CD4-positive, alpha-beta T cell treated with Interleukin-1 beta for 1 hour (primary cell): ENCODE results near the gene WBP11.

Experiments used
- DNase-seq, 2 donors: peaks; one replicate each; pipeline ENCODE4 v3.0.0-alpha.2; 2020 to 2022

Gene WBP11

DNA sequence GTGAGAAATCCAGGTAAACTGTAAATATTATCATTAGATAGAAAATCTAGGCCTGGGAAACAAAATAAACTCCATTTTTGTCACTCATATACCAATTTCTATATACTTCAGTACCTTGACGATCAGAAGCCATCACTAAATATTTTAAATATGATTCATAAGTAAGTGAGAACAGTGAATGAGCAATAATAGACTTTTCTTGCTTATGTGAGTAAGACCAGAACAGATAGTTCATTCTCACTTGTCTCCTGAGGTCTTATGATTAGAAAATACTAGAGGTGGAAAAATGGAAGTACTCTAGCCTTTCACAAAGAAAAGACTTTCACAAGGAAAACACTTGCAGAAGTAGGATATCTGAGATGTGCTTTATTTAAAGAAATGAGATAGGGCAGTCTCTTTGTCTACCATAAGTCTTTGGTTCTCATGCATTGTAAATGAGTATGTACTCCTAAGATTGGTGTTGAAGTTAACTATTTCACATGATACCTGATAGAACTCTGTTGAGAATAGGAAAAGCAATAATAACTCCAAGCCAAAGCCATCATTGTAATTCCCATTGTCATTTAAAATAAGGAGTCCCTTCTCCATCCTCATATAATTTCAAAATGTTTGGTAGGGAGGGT lies 20.8 kb upstream of the WBP11 start:
- DNase-seq: no peak

DNA sequence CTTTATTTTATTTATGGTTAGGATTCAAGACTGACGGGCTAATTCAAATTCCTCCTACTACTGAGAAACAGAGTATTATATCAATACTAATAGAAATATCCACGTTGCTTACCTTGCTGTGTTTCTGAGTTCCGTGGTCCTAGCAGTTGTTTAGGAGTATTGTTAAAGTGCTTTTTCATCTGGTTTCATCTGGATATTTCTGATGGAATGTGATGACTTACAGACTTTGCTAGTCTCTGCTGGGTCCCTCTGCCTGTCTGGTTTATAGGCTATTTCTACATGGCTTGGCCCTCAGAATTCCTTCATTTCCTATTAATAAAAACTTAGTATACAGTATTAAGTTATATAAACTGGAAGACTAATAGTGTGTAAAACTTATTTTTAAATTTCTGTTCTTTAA lies 10.7 kb upstream of the WBP11 start, which contains the start of gene SMCO3:
TSS of gene SMCO3 (minus strand) at position 169 of the 400 bp plus-strand sequence. CDS start 7,502 bp downstream, outside the sequence.
- DNase-seq: no peak

DNA sequence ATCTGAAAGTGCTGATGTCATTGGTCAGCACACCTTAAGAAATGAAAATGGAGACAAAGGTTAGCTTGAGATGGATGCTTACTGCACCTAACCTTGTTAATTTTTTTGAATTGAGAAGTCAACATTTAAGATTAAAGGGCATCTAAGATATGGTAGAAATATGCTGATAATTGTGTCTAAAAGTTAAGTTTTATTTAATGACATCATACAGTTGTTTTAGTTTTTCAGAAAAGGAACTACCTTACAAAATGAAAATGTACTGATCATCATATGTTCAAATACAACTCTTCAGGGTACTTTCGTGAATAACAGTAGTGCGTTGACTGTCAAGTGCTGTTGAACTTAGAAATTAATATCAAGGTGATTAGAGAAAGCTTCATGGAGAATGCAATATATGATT lies 8.2 kb upstream of the WBP11 start:
- DNase-seq: no peak

DNA sequence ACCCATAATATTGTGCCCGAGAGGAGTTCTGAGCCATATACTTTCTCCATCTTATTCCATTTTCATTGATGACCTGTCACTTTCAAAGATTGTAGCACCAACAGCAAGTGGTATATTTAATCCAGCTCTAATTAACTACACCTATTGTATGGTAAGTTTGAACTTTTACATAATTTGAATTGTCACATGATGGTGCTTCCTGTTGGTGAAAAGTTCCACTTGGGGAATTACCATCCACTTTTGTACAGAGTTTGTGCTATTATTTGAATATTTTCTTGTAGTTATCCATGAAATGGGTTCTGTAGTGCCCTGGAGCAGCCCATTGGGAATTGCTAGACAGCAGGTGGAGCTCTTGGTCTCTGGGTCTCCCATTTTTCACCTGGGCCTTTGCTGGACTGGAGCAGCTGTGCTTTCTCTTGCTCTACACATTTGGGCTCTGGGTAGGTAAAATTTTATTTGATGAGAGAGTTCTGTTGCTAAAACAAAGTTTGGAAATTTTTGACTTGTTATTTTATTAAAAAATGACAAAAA lies 7.7 kb upstream of the WBP11 start:
- no peak for DNase-seq

DNA sequence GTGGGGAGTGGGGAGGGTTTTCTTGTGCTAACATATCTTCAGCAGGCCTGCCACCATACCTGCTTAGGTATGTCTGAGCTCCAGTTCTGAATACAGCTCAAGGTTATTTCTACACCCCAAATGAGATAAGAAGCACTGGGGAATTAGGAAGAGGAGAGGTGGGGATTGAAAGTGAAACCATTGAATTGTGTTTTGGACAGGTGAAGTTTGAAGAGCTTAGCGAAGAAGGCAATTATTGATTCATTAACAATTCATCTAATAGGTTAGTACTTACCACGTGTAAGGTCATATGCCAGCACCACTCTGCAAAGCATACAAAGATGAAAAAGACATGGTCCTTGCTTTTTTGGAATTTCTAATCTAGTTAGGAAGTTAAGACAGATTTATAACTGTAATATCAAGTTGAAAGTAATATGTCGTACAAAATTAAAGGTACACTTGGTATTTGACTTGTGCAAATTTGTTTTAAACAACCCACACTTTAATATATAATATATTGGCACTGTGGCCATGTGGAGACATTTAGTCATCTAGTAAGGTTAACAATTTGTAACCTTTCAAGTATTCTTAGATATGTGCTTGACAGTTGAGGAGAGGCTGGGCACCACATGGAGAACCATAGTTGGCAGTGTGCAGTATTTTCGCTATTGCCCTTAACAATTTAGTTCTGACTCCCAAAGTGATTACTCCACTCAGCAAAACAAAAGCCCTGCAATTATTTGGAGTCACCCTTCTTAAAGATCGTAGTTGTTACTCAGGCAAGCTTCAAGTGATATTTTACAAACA lies 7.1 kb upstream of the WBP11 start:
- no peak for DNase-seq

DNA sequence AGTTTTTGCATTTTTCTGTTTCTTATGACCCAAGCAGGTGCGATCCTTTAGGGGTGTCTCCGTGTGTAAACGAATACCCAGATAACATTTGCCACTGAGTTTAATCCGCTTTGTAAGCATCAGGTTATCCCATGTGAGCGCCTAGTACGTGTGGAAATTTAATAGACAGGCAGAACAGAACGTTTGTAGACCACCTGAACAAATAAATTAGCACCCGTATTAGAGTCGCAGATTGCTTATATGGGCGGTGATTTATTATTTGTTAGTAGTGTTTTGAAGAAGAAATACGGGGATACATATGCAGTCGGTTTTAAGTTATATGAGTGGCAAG lies 517 bp upstream of the WBP11 start:
- no peak for DNase-seq

DNA sequence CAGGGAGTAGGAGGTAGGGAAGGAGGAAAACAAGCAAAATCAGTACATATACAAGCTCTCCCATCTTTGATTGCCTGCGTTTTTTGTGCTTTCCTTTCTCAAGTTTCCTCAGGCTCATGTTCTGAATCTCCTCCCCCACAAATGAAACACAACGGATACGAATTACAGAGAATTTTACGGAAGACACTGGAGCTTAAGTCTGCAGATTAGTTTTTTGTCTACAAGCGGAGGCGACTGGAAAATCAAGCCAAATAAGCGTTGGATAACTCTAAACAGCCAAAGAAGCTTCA lies 612 bp downstream of the WBP11 start:
- DNase-seq: no peak

DNA sequence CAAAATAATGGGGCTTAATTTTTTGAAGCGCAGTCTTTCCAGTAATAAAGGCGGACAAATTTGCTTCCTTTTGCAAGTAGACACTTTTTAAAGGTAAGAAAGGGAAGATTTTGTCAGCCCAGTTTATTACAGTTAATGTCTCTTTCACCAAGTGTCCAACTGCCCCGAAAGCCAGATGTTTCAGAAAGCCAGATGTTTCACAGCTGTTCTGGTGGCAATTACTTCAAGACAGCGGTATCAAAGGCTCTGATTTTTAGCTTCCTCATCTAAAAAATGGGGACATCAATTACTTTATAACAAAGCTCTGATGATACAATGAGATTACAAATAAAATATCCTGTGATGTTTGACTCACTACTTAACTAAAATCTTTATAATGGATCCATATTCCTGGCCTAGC lies 1.0 kb downstream of the WBP11 start:
- no peak for DNase-seq

DNA sequence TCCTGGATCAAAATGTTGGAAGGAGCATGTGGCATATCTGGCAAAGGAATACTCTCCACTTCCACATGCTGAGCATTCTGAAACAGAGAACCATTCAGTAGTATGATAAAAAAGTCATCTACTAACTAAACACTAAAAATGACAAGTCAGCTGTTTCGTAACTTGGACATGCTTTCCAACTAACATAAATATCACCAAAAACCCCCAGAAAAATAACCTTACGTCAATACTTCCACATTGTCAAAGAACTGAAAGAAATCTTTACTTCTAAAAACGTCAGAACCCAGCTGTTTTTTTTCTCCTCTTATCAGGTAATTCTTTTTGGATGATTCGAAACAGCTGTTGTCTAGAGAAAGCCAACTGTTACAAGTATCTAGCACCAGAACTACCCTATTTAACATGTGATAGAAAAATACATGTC lies 8.2 kb downstream of the WBP11 start:
- no peak for DNase-seq

DNA sequence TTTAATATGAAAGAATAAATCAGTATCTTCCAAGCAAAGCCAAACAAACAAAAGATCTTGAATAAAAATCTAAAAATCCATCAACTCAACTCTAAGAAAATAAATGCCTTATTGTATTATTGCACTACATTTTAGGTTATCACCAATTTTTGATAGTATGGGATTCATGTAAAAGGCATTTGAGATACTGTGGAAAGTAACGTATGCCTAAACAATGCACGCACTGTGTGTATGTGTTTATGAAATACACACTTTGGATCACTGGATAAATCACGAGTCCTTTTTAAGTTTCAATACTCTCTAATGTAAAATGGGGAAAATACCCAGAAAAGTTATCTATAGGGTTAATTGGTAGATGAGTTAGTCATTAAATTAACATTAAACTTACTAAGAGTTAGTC lies 17.7 kb downstream of the WBP11 start:
- no peak for DNase-seq

DNA sequence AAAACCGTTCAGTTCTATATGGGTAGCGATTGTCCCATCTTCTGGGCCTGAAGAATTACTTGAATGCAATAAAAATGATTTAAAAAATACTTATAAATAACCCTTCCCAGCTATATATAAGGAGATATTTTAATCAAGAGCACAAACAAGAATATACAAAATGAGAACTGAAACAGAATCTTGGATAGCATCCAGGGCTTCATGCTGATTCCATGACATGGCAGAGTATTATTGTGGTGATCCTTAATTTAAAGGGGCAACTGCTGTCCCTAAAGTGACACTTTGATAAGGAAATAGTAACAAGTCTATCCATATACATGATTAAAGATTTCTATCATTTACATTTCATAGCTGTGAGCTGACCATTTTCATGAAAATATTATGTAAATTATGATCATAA lies 18.8 kb downstream of the WBP11 start:
- DNase-seq: no peak

DNA sequence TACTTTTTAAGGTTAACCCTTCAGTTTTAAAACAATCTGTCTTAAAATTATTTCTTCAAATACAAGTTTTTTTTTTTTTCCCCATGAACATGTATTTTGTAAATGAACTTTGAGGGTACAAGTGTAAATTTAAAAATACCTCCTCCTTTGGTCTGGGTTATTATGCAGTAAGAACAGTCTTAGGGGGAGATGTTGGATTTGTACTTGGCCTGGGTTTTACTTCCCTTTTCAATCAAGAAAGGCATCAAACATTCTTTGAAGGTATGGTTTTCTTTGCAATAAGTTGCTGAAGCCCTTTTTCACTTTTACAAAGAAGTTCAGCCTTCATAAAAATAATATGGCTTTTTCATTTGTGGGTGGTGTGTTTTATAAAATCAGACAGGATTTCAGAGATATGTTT lies 20.5 kb downstream of the WBP11 start:
- DNase-seq: no peak

DNA sequence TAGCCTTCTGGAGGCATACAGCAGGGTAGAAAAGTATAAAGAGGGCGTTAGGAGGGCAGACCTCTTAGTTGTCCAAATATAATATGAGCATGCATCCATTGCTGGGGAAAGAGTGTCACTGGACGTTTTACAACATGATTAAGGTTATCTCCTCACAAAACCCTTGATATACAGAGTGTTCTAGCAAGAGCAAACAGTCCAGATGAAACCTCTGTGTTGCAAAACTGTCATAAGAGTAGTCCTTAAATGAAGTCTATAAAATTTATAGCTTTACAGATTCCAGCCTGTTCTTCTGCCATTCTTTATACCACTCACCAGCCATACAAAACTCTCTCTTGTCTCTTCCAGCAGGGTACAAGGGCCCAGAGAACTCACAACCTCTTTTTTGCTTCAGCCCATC lies 21.7 kb downstream of the WBP11 start:
- DNase-seq: no peak

DNA sequence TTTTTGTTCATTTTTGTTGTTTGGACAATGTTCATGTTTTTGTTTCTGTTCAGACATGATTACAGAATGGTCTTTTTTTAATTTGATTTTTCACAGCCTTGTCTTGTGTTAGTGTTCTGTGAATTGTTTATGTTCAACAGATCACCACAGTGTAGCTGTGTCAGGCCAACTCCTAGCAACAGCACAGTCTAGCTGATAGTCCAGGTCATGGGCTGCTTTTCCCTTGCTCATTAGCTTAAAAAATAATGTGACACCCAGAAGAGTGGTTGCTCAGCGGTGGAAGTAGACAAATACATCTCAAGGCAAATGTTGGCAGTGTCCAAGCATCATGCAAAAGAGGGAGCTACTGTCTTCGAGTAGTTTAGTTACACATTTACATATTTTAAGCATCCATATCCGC lies 22.4 kb downstream of the WBP11 start:
- DNase-seq: no peak

DNA sequence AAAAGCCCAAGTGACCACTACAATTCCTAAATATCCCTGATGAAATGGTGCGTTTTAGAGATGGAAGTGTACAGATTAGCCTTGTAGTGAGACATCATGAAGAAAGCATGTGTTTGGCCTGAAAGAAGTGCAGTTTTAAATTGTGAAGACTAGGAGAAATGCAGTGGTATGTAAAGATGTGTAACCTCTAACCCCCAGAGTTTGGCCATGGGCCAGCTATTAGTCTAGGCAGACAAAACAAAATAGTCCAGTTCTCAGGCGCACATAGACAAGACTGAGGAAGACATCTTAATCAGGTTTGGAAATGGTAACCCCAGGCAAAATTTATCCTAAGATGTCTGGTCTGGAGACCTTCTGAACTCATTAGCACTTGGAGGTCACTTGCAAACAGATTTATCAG lies 23.4 kb downstream of the WBP11 start:
- DNase-seq: no peak

DNA sequence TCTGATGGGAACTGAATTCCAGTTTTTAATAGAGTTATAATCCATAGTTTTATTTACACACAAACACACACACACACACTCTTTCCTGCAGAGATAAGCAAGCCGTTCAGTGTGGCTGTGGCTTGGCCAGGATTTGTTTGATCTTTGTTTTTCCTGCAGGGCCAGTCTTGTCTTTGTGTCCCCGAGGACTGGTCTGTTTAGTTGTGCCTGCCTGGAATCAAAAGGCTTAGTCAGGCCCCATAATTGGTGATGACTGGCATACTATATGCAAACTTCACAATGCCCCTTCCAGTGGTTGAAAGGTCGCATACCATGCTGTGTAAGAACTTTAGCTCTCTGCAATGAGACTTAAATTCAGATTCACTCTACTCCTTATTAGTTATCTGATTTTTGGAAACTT lies 26.0 kb downstream of the WBP11 start:
- DNase-seq: no peak

DNA sequence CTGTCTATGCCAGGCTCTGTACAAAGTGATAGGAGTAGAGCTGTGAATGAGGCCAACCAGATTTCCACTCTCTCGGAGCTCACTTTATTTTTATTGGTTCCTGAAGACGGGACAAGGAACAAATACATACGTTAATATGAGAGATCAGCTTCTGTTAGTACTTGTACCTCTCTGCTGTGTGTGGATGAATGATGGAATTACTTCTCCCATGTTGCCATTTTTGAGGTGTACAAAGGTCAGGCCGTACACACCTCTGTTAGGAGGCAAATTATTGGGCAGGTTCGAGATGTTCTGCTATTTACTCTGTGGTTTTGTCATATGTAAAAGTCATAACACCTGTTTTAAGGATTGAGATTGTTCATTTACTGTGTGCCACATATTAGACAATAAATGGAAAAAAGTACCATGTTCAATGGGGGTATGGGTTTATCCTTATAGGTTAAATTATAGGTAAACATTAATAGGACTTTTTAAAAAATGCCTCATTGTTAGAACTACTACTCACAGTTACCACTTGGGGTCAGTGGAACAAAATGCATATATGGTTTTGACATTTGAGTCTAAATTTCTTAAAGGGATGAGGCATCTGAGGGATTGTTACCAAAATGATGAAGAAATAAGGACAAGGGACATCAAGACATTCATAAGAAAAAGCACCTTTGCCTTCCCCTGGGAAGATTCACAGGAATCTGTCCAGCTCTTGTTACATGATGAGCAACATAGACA lies 26.9 kb downstream of the WBP11 start:
- DNase-seq: no peak

DNA sequence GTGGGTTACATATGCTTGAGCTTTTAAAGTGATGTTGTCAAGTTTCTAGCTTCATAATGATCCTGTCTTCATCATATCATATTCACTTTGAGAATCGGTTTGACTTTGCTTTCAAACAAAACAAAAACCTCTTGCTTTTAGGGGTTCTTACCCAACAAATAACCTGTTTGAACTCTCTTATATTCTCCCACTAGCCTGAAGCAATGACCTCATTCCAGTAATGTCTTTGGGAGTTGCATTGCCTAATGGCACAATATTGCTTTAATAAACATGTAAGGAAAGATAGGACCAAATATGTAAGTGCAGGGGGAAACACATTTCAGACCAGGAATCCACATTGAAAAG lies 27.7 kb downstream of the WBP11 start:
- DNase-seq: no peak

DNA sequence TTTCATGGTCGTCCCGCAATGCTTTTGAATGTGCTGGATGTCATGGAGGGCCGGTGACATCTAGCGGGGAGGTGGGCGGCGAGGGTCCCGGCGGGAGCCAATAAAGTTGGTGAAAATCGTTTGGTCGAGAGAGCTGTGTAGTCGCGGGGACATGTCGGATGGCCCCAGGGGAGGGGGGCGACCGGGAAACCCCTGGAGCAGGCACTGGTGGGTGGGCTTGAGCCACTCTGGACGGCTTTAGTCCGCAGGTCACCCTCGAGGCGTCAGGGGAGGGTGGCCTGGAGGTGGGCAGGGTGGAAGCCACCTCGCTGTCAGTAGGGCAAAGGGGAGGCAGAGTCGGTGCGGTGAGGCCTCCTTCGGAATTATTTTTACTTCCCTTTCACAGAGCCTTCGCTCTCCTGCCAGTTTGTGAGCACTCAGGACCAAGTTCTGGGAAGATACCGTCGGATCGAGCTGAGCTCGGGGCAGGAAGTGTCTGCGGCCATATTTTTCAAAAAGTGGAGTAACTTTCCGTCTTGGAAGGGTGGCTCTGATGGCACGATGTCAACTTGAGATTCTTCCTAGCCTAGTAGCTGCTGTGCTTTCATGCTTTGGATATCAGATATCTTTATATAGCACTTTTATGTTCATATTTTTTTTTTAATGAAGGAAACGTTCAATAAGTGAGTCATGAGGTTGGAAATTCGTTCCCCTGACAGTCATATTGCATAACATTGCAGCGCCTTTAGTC lies 28.2 kb downstream of the WBP11 start:
- DNase-seq: peak; percentile 13 to 29

DNA sequence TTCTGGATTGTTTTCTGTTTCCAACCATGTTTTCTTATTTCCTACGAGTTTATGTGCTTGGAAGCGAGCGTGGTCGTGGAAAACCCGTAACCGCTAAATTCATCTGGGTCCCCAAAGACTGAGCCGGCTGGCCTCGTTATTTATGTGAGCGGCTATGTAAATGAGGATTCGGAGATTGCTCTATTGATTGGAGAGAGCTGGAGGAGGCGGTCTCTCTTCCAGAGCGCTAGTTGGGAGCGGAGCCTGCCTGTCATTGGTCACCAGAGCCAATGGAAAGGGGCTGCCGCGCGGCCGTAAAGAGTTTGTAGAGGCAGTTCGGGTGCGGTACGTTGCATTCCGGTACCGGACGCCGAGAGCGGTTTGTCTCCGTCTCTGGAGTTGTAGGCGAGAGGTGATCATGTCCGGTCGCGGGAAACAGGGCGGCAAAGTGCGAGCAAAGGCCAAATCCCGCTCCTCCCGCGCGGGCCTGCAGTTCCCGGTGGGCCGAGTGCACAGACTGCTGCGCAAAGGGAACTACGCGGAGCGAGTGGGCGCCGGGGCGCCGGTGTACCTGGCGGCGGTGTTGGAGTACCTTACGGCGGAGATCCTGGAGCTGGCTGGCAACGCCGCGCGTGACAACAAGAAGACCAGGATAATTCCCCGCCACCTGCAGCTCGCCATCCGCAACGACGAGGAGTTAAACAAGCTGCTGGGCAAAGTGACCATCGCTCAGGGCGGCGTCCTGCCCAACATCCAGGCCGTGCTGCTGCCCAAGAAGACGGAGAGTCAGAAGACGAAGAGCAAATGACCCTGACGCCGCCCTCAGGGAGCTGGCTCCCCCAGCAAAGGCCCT lies 29.0 kb downstream of the WBP11 start:
- DNase-seq: peak; percentile 94 to 95

DNA sequence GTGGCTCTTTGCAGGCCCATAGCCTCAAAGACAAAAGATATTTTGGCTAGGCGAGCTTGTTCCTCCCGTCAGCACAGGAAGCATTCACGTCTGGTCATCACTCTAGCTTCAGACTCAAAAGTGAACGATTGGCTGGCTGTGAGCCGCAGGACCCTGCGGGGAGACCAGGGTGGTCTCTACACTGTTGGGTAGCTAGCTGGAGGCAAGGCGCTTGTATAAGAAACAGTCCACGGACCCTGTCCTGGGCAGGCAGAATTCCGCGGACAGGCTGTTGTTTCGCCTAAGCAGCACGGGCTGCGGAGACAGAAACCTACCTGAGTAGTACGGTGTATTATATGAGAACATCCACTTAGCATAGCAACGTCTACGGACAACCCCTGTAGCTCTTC lies 29.6 kb downstream of the WBP11 start:
- DNase-seq: no peak

DNA sequence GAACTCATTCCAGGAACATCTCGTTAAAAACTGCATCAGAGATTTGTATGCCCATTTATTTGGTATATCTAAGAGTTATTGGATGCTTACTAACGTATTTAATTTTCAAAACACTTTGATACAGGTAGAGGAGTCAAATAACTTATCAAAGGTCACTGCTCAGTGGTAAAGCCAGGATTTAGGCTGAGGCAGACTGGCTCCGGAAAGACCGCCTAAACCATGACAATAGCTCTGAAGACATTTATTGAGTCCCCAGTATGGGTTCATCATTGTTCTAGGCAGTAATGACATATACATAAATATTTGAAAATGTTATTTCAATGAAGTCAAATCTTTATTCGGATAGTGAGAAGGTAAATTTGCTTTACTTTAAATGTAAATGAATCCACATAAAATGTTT lies 30.3 kb downstream of the WBP11 start:
- no peak for DNase-seq
